Upper lobe of left lung (tissue), 6 donors: Measurements from ENCODE around the gene SOX30. TPM values are rescaled to one million over a fixed set of nuclear protein-coding genes. Genes with fewer than 3 reads are reported as not detected.
"Not testable (repeated sequence)": the region's sequence is repeated elsewhere in the genome, so short reads cannot be mapped to it uniquely, and the experiment has no call there.

Source experiments
- ATAC-seq, 2 donors: fragments of 200-7000 bp; cut with Tn5 transposase; one replicate each; pipeline ENCODE4 v1.9.1; 2022; ENCODE audit warnings: mild to moderate bottlenecking in 2 of 2, moderate library complexity in 2 of 2; ENCODE audit not compliant: low FRiP score in 2 of 2
- DNase-seq, 2 donors: peaks; one replicate each; pipeline ENCODE4 v3.0.0-alpha.2; 2019 to 2020
- H3K27ac ChIP-seq, 4 donors: fragments of 200-600 bp; sonication (generic); one replicate each; pipeline ENCODE4 v1.5.1; 2016 to 2019
- H3K27me3 ChIP-seq, 4 donors: fragments of 200-600 bp; sonication (generic); one replicate each; pipeline ENCODE4 v1.5.1; 2017 to 2019
- H3K36me3 ChIP-seq, 4 donors: fragments of 200-600 bp; sonication (generic); one replicate each; pipeline ENCODE4 v1.5.1; 2016 to 2019
- H3K4me1 ChIP-seq, 4 donors: fragments of 200-600 bp; sonication (generic); one replicate each; pipeline ENCODE4 v1.5.1; 2018 to 2019
- H3K4me3 ChIP-seq, 4 donors: fragments of 200-600 bp; sonication (generic); one replicate each; pipeline ENCODE4 v1.5.1; 2017 to 2019; ENCODE audit warnings: mild to moderate bottlenecking in 2 of 4, moderate library complexity in 1 of 4
- H3K9me3 ChIP-seq, 4 donors: fragments of 200-600 bp; sonication (generic); one replicate each; pipeline ENCODE4 v1.5.1; 2018 to 2019
- EP300 ChIP-seq, 4 donors: sonication (generic); formaldehyde crosslinking; IDR thresholded peaks; one replicate each; pipeline ENCODE4 v1.5.1; 2017; ENCODE audit warnings: antibody characterized with exemption in 4 of 4, control low read depth in 2 of 4
- POLR2A ChIP-seq, 4 donors: fragments of 450-650 bp; IDR thresholded peaks; one replicate each; pipeline ENCODE4 v1.5.1; 2016 to 2017; ENCODE audit warnings: antibody characterized with exemption in 4 of 4, mild to moderate bottlenecking in 2 of 4
- POLR2AphosphoS5 ChIP-seq, 2 donors: sonication (generic); formaldehyde crosslinking; IDR thresholded peaks; one replicate each; pipeline ENCODE4 v1.5.1; 2017; ENCODE audit warnings: antibody characterized with exemption in 2 of 2
- WGBS, 2 donors: methylation state at CpG; one replicate each; pipeline ENCODE4 v1.1.5; 2017 to 2018; 5-methylcytosine and 5-hydroxymethylcytosine counted together
- total RNA-seq, 6 donors: library from RNA; depleted of rRNA in 4 of 6; stranded (reverse); fragments of >200 nt in 4 of 6; gene quantifications; one replicate each; pipeline versions ENCODE4 v1.1.0 to v1.2.1, GENCODE V29; 2016 to 2021
- TF ChIP-seq, protein P1 (sequence below), 6 experiments: fragments of 450-650 bp in 4 of 6; fragments of 200-600 bp in 2 of 6; sonication (generic) in 2 of 6; IDR thresholded peaks; one replicate each; pipeline ENCODE4 v1.5.1; 2016 to 2019; ENCODE audit warnings: antibody characterized with exemption in 6 of 6
- donor health status: DM: no; HTN: no; CAD: no; lungs with moderate emphysema.
- donor health status: DM: no; HTN: yes; CAD: no; lungs with severe emphysema.

Gene SOX30
- total RNA-seq, result under 1 TPM in 1 of 6 donors, not detected in 5; 0.17 TPM

DNA sequence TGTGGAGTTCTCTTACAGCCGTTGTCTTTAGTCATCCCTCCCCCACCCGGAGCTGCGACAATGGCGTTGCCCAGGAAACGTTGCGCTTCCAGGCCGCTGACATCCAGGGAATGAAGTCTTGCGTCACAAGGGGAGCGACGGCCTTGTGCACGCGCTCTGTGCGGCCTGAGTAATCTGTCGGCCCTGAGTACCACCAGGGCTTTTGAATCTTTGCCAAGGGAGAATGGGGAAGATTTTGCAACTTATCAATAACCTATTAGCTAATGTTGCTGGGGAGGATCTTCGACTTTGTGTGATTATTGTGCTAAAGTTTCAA, at the start of gene SOX30:
Gene SOX30, minus strand, starts transcription at position 62 of the 316 bp plus-strand sequence. CDS start 360 bp downstream, outside the sequence.
- DNase-seq, result peak in 1 of 2 donors; percentile 46
- WGBS, 2 donors, result 93 to 97% methylated on average over 13 to 15 of the region's 15 CpGs
- peaks cover 0 to 10% (median 6%) of the 10 kb centered on the region in 4 donors for H3K4me1 ChIP-seq
- H3K27me3 ChIP-seq, result no peaks in the 10 kb centered on the region
- H3K4me3 ChIP-seq, result peak within 1 kb of the TSS; percentile 20 to 53 (median 45)
- no peaks in the 10 kb centered on the region for H3K36me3 ChIP-seq
- peaks cover 0 to 3% (median under 1%) of the 10 kb centered on the region in 4 donors for H3K9me3 ChIP-seq
- H3K27ac ChIP-seq, result peak within 1 kb of the TSS in 2 of 4 donors; percentile 46 to 58
- no peak for ATAC-seq
- TF ChIP-seq EP300 (IDR thresholded peaks at IDR 0.05) (no peak), POLR2AphosphoS5 (IDR thresholded peaks at IDR 0.05) (no peak)

DNA sequence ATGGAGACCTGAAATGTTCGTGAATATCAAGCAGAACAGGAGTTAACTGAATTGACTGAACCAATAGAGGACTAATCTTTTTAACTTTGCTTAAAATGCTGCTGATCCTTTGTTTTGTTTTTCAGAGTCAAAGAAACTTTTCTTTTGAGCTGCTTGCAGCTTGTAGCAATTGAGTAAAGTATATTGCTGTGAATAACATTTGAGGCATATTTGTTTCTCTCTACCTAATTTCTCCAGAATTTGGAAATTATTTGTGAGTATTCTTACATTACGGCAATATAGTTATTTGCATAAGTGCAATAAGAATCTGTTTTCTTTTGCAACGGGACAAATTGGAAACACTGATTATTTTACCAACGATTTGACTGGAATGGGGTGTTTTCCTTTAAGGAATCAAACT, 46.4 kb upstream of the SOX30 start:
- H3K4me1 ChIP-seq, H3K4me3 ChIP-seq, DNase-seq, H3K27ac ChIP-seq, H3K27me3 ChIP-seq, ATAC-seq, H3K36me3 ChIP-seq: not testable (repeated sequence)
- 71 to 93% methylated on average over 4 of the region's 4 CpGs for WGBS, 2 donors
- peaks cover 4 to 12% (median 8%) of the 10 kb centered on the region in 4 donors for H3K9me3 ChIP-seq

DNA sequence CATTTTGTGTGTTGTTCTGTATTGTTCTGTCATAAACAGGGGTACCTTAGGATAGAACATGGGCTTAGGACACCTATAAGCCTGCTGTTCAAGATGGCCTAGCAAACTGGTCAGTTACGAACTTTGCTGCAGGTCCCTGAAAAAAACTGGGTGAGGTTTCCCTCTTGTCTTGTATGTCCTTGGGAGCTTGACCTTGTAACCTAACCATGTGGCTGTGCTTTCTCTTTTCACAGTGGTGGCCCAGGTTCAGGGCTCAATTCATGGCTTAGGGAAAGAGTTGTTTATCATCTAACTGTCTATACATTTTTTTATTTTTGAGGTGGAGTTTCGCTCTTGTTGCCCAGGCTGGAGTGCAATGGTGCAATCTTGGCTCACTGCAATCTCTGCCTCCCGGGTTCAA, 43.9 kb upstream of the SOX30 start:
- H3K27ac ChIP-seq, H3K27me3 ChIP-seq, H3K36me3 ChIP-seq, ATAC-seq, H3K4me1 ChIP-seq, DNase-seq, H3K4me3 ChIP-seq: not testable (repeated sequence)
- WGBS, 2 donors, result 96% methylated on average over 3 of the region's 3 CpGs
- peaks cover 4 to 12% (median 8%) of the 10 kb centered on the region in 4 donors for H3K9me3 ChIP-seq

DNA sequence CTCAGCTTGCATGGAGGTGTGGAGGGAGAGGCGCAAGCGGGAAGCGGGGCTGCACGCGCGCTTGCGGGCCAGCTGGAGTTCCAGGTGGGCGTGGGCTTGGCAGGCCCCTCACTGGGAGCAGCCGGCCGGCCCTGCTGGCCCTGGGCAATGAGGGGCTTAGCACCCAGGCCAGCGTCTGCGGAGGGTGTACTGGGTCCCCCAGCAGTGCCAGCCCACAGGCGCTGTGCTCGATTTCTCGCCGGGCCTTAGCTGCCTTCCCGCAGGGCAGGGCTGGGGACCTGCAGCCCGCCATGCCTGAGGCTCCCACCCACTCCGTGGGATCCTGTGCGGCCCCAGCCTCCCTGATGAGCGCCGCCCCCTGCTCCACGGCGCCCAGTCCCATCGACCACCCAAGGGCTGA, 41.6 kb upstream of the SOX30 start:
- H3K27me3 ChIP-seq, H3K4me1 ChIP-seq, ATAC-seq, H3K9me3 ChIP-seq, H3K27ac ChIP-seq, H3K4me3 ChIP-seq, H3K36me3 ChIP-seq: not testable (repeated sequence)
- WGBS, 2 donors, result 96% methylated on average over 7 of the region's 25 CpGs; no CpG with 5 or more reads in 1 of the 2 donors
- DNase-seq, result peak in 1 of 2 donors; percentile 78

DNA sequence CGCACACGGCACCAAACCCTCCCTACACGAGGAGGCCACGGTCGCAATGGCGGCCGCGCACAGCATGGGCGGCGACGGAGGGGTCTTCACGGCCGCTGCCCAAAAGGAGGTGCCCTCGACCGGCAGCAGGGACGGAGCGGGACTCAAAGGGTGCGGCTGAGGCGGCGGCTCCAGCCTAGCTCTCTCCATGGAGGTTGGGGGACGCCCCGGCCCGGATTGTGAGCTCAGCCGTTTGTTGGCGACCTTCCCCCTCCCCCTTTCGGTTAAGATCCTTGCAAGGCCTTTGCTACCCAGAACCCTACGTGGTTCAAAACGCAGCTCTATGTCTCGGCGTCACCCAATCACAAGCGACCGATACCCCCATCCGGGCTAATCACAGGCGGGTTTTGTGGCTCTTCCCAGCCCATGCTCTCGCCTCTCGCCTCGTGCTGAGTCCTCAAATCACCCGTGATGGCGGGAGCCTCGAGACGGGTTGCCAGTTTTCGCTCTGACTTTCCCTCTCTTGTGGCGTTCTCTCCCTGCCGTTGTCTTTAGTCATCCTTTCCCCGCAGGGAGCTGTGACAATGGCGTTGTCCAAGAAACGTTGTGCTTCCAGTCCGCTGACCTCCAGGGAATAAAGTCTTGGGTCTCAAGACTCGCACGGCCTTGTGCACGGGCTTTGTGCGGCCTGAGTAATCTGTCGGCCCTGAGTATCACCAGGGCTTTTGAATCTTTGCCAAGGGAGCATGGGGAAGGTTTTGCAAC, 38.6 kb upstream of the SOX30 start:
- Histone ChIP-seq H3K27ac (no peak overlapping the region), H3K36me3 (no peaks in the 10 kb centered on the region), H3K9me3 (no peaks in the 10 kb centered on the region), H3K4me1 (no peaks in the 10 kb centered on the region), H3K27me3 (no peaks in the 10 kb centered on the region), H3K4me3 (peak overlapping the region in 1 of 4 donors; percentile 26)
- TF ChIP-seq, protein P1, sequence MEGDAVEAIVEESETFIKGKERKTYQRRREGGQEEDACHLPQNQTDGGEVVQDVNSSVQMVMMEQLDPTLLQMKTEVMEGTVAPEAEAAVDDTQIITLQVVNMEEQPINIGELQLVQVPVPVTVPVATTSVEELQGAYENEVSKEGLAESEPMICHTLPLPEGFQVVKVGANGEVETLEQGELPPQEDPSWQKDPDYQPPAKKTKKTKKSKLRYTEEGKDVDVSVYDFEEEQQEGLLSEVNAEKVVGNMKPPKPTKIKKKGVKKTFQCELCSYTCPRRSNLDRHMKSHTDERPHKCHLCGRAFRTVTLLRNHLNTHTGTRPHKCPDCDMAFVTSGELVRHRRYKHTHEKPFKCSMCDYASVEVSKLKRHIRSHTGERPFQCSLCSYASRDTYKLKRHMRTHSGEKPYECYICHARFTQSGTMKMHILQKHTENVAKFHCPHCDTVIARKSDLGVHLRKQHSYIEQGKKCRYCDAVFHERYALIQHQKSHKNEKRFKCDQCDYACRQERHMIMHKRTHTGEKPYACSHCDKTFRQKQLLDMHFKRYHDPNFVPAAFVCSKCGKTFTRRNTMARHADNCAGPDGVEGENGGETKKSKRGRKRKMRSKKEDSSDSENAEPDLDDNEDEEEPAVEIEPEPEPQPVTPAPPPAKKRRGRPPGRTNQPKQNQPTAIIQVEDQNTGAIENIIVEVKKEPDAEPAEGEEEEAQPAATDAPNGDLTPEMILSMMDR (IDR thresholded peaks at IDR 0.05), result no peak
- TF ChIP-seq EP300 (IDR thresholded peaks at IDR 0.05), result no peak
- no peak for TF ChIP-seq POLR2AphosphoS5 (IDR thresholded peaks at IDR 0.05)
- TF ChIP-seq POLR2A (IDR thresholded peaks at IDR 0.05), result no peak
- DNase-seq (peak in 1 of 2 donors; percentile 75), ATAC-seq (no peak)
- 78 to 87% methylated on average over 27 to 50 of the region's 53 CpGs for WGBS, 2 donors

DNA sequence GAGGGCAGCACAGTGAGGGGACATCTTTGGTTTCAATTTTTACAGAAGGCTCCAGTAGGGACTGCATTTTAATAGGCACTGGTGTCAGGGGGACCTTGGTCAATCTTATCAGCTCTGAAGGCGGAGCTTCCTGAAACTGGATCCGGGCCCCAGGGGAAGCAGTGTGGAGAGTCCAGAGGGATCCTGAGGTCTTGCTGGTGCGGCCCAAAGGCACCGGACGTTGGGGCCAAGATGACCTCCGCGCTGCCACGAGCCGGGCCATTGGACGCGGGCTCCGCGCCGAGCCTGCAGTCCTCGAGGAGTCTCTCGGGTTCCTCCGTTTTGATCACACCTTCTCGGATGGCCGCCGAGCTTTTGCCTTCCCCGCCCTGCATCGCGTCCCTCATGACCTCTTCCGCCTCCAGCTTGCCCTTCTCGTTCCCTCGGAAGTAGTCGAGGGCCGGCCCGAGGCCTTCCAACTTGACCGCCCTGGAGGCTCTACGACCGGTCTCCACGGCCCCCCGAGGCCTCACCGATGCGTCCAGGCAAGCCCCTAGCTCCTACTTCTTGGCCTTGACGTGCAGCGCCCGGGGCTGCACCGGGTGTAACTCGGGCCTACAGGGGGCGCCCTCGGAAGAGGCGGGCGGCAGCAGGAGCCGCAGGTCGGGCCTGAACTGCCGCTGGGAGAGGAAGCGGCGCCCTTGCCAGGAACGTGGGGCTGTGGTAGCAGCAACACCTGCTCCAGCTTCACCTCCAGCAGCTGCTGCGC, 37.9 kb upstream of the SOX30 start:
- Histone ChIP-seq H3K36me3 (no peaks in the 10 kb centered on the region), H3K4me3 (peak overlapping the region in 1 of 4 donors; percentile 26), H3K9me3 (no peaks in the 10 kb centered on the region), H3K27me3 (no peaks in the 10 kb centered on the region), H3K27ac (no peak overlapping the region), H3K4me1 (no peaks in the 10 kb centered on the region)
- no peak for TF ChIP-seq POLR2AphosphoS5 (IDR thresholded peaks at IDR 0.05)
- TF ChIP-seq, protein P1 (IDR thresholded peaks at IDR 0.05), result no peak
- TF ChIP-seq EP300 (IDR thresholded peaks at IDR 0.05), result no peak
- TF ChIP-seq POLR2A (IDR thresholded peaks at IDR 0.05), result no peak
- 73 to 84% methylated on average over 42 to 45 of the region's 52 CpGs for WGBS, 2 donors
- peak in 1 of 2 donors; percentile 79 for DNase-seq
- peak; percentile 19 to 46 for ATAC-seq
